HG03571 (cell line): Measurements from ENCODE around the gene B3GNT2.
"Not testable (repeated sequence)": the region's sequence is repeated elsewhere in the genome, so short reads cannot be mapped to it uniquely, and the experiment has no call there.

ENCODE experiments used
- ATAC-seq: cut with Tn5 transposase; IDR thresholded peaks from one replicate; pipeline ENCODE4 v1.9.1; 2021; ENCODE audit not compliant: unreplicated experiment

The B3GNT2 gene

GRCh38 chr2:62195421-62196277, at the start of gene B3GNT2:
Gene B3GNT2 (plus strand): TSS chr2:62196115. CDS start chr2:62222221, 26,106 bp downstream.
- peak; percentile 45 for ATAC-seq

DNA sequence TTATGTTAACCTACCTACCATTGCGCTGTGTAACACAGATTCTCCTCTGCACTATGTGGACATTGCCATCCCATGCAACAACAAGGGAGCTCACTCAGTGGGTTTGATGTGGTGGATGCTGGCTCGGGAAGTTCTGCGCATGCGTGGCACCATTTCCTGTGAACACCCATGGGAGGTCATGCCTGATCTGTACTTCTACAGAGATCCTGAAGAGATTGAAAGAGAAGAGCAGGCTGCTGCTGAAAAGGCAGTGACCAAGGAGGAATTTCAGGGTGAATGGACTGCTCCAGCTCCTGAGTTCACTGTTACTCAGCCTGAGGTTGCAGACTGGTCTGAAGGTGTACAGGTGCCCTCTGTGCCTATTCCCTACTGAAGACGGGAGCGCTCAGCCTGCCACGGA, 49.1 kb upstream of the B3GNT2 start:
- not testable (repeated sequence) for ATAC-seq

DNA sequence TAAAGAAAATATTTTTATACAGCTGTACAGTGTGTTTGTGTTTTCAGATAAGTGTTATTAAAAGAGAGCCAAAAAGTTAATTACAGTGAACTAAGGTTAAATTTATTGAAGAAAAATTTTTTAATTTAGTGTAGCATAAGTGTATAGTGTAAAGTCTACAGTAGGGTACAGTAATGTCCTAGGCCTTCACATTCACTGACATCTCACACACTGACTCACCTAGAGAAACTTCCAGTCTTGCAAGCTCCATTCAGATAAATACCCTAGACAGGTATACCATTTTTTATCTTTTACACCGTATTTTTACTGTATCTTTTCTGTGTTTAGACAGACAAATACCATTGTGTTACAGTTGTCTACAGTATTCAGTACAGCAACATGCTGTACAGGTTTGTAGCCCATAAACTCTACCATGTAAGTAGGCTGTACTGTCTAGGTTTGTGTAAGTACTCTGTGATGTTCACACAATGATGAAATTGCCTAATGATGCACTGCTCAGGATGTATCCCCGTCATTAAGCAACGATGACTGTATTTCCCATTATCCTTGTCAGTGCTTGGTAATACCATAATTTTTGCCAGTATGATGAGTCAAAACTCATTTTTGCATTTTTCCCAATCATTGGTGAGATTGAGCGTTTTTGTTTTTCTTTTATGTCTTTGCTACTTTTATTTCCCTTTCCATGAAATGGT, 48.2 kb upstream of the B3GNT2 start:
- no peak for ATAC-seq

DNA sequence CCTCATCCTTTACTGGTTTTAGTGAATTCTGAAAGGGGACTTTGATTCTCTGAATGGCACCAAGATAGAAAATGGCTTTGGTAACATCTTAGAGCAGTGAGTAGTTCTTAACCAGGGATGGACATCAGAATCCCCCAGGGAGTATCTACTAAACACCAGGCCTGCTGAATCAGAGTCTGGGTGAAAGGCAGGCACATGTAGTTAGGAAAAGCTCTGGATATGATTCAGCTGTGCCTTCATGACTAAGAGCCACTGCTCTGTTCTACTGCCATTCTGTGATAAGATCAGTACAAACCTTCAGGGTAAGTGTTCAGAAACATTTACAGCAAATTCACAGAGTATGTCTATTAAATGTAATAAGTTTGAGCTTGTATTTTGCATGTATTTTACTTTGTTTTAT, 46.2 kb upstream of the B3GNT2 start:
- no peak for ATAC-seq

DNA sequence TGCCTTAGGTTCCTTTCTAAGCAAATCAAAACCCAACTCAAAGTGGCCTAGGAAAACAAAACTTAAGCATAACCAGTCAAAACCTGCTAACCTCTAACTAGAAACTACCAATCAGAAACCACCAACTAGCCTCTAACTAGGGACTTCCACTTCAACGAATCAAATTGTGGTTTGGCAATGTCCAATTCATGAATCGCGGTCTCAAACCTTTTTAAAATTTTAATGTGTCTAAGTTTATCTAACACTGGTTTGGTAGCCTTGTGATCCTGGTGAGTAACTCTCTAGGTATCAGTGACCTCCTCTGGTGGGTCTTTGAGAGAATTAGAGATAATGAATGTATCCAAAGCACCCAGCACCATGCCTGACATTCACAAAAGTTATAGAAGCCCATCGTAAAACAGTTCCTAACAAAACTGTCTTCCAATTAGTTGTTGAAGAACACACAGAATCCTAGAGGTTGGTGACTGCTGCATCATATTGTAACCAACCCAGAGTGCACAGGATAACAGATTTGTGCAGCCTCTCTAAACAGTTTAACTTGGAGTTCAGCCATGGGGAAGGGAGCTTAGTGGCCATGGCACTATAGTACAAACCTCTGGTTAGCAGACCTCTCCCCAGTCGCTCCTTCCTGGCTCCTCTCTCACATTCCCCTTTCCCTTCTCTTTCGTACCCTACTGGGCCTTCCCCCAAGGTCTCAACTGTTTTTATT, 45.2 kb upstream of the B3GNT2 start:
- ATAC-seq: no peak

DNA sequence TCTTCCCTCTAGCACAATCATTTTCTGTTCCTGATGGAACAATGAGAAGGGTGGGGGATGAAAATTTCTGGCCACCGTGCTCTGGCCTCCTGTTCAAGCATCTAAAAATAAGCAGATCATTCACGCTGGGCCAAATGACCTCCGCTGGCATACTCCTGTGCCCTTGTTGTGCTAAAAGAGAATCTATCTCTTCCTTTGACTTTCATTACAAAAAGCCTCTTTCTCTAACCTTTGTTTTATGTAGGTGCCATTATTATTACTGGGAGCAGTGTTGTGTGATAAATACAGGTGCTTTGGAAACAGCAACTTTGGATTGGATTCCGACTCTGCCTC, 44.6 kb upstream of the B3GNT2 start:
- ATAC-seq: no peak

GRCh38 chr2:62152000-62152399, 43.9 kb upstream of the B3GNT2 start:
- no peak for ATAC-seq

GRCh38 chr2:62156861-62157496, 38.9 kb upstream of the B3GNT2 start:
- no peak for ATAC-seq

GRCh38 chr2:62158444-62159121, 37.3 kb upstream of the B3GNT2 start:
- no peak for ATAC-seq

- ATAC-seq: not testable (repeated sequence)
These were observed 35.2 kb upstream of the B3GNT2 start for GRCh38 chr2:62160691-62161090.

- no peak for ATAC-seq
These were observed 32.6 kb upstream of the B3GNT2 start for GRCh38 chr2:62163106-62163831.

DNA sequence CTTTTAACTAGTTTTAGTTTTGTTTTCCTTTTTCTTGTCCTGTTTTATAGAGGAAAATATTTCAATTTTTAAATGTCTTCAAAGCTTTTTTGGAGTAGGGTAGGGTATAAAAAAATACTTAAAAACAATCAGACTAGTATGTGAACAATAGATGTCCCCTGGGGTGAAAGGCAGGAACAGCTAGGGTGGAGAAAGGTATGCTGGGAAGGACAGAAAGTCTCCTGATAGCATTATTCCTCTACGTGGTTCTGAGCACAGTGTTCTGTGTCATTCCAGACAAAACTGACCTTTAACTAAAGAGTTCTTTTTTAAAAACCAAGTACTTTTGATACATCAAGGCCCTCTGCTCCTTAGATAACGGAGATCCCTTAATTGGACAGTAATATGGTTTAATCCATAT, 32.1 kb upstream of the B3GNT2 start:
- ATAC-seq: no peak

DNA sequence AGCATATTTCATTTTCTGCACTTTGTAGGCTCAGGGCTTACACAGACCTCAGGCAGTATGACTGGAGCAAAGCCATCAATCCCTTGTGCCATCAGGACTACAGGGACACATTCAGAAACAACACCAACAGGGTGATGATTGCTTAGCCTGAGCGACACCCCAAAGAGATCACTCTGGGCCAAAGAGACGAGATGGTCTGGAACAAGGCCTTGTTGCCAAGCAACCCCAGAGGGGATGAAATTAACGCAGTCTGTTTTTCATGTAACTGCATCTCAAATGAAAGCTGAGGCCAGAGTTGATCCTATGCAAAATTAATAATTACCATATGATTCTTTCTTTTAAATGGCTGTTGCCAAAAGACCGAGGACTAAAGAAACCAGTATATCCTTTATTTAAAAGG, 20.2 kb upstream of the B3GNT2 start:
- ATAC-seq: no peak

DNA sequence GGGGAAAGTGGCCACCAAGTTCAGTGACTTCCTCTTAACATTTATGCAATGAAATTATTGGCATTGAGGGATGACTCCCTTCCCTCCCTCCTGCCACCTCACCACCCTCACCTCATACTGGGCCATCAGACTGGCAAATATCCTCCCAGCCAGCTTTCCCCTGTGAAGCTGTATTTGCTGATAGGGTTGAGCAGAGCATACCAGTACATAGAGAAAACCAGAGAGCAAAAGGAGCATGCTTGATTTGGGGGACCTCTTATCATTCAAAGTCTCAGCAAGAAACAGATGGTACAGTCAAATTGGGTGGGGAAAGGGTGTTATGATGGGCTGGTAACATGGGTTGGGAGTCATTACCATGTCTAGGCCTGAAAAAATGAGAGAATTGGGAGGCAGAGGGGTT, 19.1 kb upstream of the B3GNT2 start:
- no peak for ATAC-seq

DNA sequence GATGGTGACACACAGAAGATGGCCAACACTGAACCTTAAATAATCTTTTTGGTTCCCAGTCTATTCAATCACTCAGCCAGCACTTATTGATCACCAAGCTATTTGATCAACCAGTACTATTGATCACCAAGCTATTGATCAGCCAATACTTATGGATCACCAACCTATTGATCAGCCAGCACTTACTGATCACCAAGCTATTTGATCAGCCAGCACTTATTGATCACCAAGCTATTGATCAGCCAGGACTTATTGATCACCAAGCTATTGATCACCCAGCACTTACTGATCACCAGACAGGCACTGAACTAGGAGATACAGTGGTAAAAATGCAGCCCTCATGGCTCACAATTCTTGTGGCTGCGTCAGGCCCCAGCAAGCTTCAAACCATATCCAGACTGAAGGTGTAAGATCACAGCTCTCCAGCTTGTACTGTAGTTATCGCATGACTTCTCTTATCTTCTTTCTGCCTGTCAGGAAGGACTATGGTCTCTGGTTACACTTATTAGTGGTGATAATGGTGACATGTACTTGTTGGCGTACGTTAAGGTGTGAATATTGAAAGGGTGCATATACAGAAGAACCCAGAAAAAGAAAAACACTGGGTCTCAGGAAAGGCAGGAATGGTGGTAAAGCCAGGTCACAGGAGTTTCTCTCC, 18.4 kb upstream of the B3GNT2 start:
- ATAC-seq: no peak

DNA sequence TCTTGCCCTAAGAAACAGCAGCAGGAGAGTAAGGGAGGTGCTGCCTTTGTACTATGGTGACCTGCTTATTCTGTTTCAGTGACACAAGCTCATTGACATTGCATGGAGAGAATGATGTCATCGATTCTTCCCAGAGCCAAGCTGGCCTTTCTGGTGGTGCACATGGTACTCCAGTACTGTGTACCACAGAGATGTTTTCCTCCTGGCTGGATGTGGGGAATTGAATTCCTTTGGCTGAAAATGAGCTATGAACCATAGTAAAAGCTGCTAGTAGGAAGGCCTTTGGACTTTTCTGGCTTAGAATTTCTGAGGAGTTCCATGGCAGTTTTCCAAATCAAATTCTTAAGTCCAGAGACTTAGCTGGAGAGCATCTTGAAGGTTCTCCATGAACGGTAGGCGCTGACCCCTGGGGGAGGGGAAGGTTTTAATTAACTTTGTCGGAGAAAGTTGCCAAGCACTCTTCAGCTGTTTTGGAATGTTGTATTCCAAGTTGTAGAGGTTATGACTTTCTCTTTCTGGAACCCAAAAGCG, 17.1 kb upstream of the B3GNT2 start:
- ATAC-seq: no peak

DNA sequence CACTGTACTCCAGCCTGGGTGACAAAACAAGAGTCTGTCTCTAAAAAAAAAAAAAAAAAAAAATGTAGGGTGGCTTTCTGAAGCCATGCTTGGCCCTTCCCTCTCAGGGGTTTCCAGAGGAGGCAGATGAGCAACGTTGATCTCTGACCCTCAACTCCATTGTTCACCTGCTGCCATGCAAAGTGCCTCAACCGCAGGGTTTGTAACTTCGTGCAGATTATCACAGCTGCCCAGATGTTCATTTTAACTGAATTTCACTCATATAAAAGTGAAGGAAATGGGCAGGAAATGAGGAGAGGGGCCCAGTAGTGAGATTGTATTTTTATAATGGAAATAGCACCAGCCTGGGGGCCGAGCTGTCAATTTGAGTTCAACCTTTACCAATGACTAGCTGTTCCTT, 14.9 kb upstream of the B3GNT2 start:
- no peak for ATAC-seq

DNA sequence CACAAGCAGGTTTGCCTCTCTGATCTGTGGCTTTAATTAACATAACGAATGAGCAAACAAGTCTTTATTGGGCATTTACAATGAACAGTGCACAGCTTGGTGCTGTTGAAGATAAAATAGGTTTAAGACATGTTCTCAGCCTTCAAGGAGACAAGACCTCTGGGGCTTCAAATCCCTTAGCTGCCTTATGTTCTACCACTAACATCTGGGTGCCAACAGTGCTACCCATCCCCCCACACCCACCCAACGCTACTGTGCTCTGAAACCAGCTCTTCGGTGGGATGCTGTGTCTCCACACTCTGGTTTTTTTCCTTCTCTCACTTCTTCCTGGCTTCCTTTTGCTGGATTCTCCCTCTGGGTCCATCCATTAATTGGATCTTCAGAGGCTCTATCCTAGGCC, 14.1 kb upstream of the B3GNT2 start:
- no peak for ATAC-seq

GRCh38 chr2:62184512-62185230, 11.2 kb upstream of the B3GNT2 start:
- no peak for ATAC-seq
